ENCODE measurements around the gene FSTL1. TPM values are rescaled to one million over a fixed set of nuclear protein-coding genes. Genes with fewer than 3 reads are reported as not detected.

The FSTL1 gene
- total and polyA plus RNA-seq, 2 donors (not counting 1 experiment from before 2014, with no cell fraction given) = 0.15 TPM; not detected in 1

DNA sequence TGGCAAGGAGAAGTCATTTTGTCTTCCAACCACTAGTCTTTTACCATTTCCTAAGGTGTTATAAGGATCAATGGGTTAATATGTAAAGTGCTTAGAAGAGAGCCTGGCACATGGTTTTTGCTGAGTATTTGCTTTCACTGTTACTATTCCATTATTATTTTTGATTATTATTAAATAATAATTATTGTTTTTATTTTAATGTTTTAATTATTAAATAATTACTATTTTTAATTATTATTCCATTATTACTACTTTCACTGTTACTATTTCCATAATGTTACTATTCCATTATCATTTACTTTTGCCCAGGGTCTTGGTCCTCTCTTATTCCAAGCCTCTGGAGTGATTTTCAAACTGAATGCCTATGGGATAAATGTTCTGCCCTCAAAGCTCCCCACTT is 48.5 kb downstream of the FSTL1 start:
- Mint-ChIP-seq H3K4me1 (peaks cover 29% of the 10 kb centered on the region), H3K4me3 (no peak overlapping the region), H3K27me3 (no peaks in the 10 kb centered on the region), H3K9me3 (ENCODE audit: insufficient read depth) (no peaks in the 10 kb centered on the region), H3K27ac (no peak overlapping the region)
- no peak overlapping the region for H3K4me2 ChIP-seq (replicated peaks; ENCODE audit: low read depth, low read length, poor library complexity, severe bottlenecking)
- ChIA-PET CTCF (interaction anchor here (2.0 kb wide), 1 partner anchor 15 kb away, joined by 5 read pairs; no protein-coding TSS in a partner anchor), POLR2A (no interaction called here)
- H4K20me1 ChIP-seq (ENCODE audit: control insufficient read depth, insufficient read depth, low read length, poor library complexity, severe bottlenecking) = no peaks in the 10 kb centered on the region
- no peak overlapping the region for H3K4me3 ChIP-seq (ENCODE audit: control extremely low read depth in 1 of 5, extremely low read depth in 1 of 5, insufficient read depth in 1 of 5, low read depth in 2 of 5, low read length in 4 of 5)
- ATAC-seq (ENCODE audit: low read depth) (no peak), DNase-seq (no peak)
- TF ChIP-seq EZH2 (IDR thresholded peaks at IDR 0.05; ENCODE audit: borderline replicate concordance, insufficient read depth, low read depth, low read length, poor library complexity, severe bottlenecking) = no peak
- TF ChIP-seq, protein P1, sequence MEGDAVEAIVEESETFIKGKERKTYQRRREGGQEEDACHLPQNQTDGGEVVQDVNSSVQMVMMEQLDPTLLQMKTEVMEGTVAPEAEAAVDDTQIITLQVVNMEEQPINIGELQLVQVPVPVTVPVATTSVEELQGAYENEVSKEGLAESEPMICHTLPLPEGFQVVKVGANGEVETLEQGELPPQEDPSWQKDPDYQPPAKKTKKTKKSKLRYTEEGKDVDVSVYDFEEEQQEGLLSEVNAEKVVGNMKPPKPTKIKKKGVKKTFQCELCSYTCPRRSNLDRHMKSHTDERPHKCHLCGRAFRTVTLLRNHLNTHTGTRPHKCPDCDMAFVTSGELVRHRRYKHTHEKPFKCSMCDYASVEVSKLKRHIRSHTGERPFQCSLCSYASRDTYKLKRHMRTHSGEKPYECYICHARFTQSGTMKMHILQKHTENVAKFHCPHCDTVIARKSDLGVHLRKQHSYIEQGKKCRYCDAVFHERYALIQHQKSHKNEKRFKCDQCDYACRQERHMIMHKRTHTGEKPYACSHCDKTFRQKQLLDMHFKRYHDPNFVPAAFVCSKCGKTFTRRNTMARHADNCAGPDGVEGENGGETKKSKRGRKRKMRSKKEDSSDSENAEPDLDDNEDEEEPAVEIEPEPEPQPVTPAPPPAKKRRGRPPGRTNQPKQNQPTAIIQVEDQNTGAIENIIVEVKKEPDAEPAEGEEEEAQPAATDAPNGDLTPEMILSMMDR (IDR thresholded peaks at IDR 0.05) = no peak
- no peaks in the 10 kb centered on the region for H3K79me2 ChIP-seq (ENCODE audit: control insufficient read depth, insufficient read depth, low read length)
- intact Hi-C loops (cut with micrococcal nuclease) = no loop called here
- no peak overlapping the region for H3K27ac ChIP-seq (ENCODE audit: low read length in 2 of 2)
- H3K36me3 ChIP-seq (replicated peaks in 1 of 2; ENCODE audit: control extremely low read depth in 1 of 2, control insufficient read depth in 1 of 2, extremely low read depth in 1 of 2, insufficient read depth in 2 of 2, low read length in 1 of 2) = no peaks in the 10 kb centered on the region
- H3K4me1 ChIP-seq (ENCODE audit: control insufficient read depth in 2 of 2, insufficient read depth in 2 of 2, low read length in 2 of 2) = peaks cover 13 to 14% of the 10 kb centered on the region in 2 donors
- no peaks in the 10 kb centered on the region for H3K27me3 ChIP-seq (replicated peaks in 1 of 4; ENCODE audit: control extremely low read depth in 1 of 4, control insufficient read depth in 3 of 4, insufficient read depth in 4 of 4, low read length in 3 of 4)
- no peak overlapping the region for H3K9ac ChIP-seq (ENCODE audit: low read length)
- H3K9me3 ChIP-seq (ENCODE audit: control extremely low read depth in 1 of 3, control insufficient read depth in 2 of 3, insufficient read depth in 1 of 3, low read length in 2 of 3) = no peaks in the 10 kb centered on the region
- no peak overlapping the region for H2AFZ ChIP-seq (ENCODE audit: insufficient read depth, low read depth, low read length, poor library complexity, severe bottlenecking)

DNA sequence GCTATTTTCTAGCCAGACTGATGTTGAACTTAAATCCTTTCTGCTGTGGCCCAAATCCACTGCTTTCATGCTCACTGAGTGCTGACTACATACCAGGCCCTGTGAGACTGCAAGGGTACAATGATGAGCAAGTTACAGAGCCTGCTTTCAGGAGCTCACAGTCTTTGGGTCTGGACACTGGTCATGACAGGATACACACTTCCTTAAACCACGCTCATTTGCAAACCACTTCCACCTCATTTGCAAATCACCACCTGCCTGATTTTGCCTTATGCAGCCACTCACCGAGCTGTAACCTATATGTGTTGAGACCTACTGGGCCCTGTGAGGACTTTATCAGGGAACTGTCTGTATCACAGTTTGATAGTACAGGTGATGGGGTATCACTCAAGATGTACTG is 51.4 kb downstream of the FSTL1 start:
- no peaks in the 10 kb centered on the region for H3K36me3 ChIP-seq (replicated peaks in 1 of 2; ENCODE audit: control extremely low read depth in 1 of 2, control insufficient read depth in 1 of 2, extremely low read depth in 1 of 2, insufficient read depth in 2 of 2, low read length in 1 of 2)
- no peak overlapping the region for H2AFZ ChIP-seq (ENCODE audit: insufficient read depth, low read depth, low read length, poor library complexity, severe bottlenecking)
- H3K27ac ChIP-seq (ENCODE audit: low read length in 2 of 2) = no peak overlapping the region
- no peaks in the 10 kb centered on the region for H3K27me3 Mint-ChIP-seq
- ChIA-PET POLR2A (no interaction called here), CTCF (interaction anchor here (4.5 kb wide), 1 partner anchor 17 kb away, joined by 20 read pairs; no protein-coding TSS in a partner anchor)
- DNase-seq = peak; percentile 25
- H4K20me1 ChIP-seq (ENCODE audit: control insufficient read depth, insufficient read depth, low read length, poor library complexity, severe bottlenecking) = no peaks in the 10 kb centered on the region
- H3K4me3 Mint-ChIP-seq = peak overlapping the region; percentile 42
- peak overlapping the region; percentile 7 for H3K9ac ChIP-seq (ENCODE audit: low read length)
- TF ChIP-seq, protein P1 (IDR thresholded peaks at IDR 0.05) = no peak
- TF ChIP-seq EZH2 (IDR thresholded peaks at IDR 0.05; ENCODE audit: borderline replicate concordance, insufficient read depth, low read depth, low read length, poor library complexity, severe bottlenecking) = no peak
- no peaks in the 10 kb centered on the region for H3K9me3 Mint-ChIP-seq (ENCODE audit: insufficient read depth)
- H3K4me1 Mint-ChIP-seq = peaks cover 38% of the 10 kb centered on the region
- 29% methylated on average over 1 of the region's 2 CpGs for WGBS (ENCODE audit: insufficient coverage)
- no peak overlapping the region for H3K27ac Mint-ChIP-seq
- ATAC-seq (ENCODE audit: low read depth) = peak; percentile 43
- H3K4me1 ChIP-seq (ENCODE audit: control insufficient read depth in 2 of 2, insufficient read depth in 2 of 2, low read length in 2 of 2) = peaks cover 13 to 14% of the 10 kb centered on the region in 2 donors
- peak overlapping the region; percentile 46 for H3K4me2 ChIP-seq (replicated peaks; ENCODE audit: low read depth, low read length, poor library complexity, severe bottlenecking)
- H3K4me3 ChIP-seq (ENCODE audit: control extremely low read depth in 1 of 5, extremely low read depth in 1 of 5, insufficient read depth in 1 of 5, low read depth in 2 of 5, low read length in 4 of 5) = peak overlapping the region in 1 of 5 experiments; percentile 1
- no peaks in the 10 kb centered on the region for H3K9me3 ChIP-seq (ENCODE audit: control extremely low read depth in 1 of 3, control insufficient read depth in 2 of 3, insufficient read depth in 1 of 3, low read length in 2 of 3)
- H3K79me2 ChIP-seq (ENCODE audit: control insufficient read depth, insufficient read depth, low read length) = no peaks in the 10 kb centered on the region
- no peaks in the 10 kb centered on the region for H3K27me3 ChIP-seq (replicated peaks in 1 of 4; ENCODE audit: control extremely low read depth in 1 of 4, control insufficient read depth in 3 of 4, insufficient read depth in 4 of 4, low read length in 3 of 4)
- intact Hi-C loops (cut with micrococcal nuclease) = no loop called here

All from B cell (primary cell).